HEK293 (cell line): ENCODE results near the gene RFNG.

Experiments used
- BCL11A ChIP-seq: fragments of 450-650 bp; formaldehyde crosslinking; IDR thresholded peaks from 2 replicates; pipeline ENCODE4 v1.5.1; 2016; ENCODE audit warnings: low read depth, missing biosample characterization, missing genetic modification characterization
- BCL11B ChIP-seq: fragments of 450-650 bp; formaldehyde crosslinking; IDR thresholded peaks from 2 replicates; pipeline ENCODE4 v1.5.1; 2016; ENCODE audit warnings: low read depth, missing biosample characterization, missing genetic modification characterization
- FEZF1 ChIP-seq: fragments of 450-650 bp; formaldehyde crosslinking; IDR thresholded peaks from 2 replicates; pipeline ENCODE4 v1.5.1; 2016; ENCODE audit warnings: missing biosample characterization, missing genetic modification characterization
- GLI4 ChIP-seq: fragments of 450-650 bp; formaldehyde crosslinking; IDR thresholded peaks from 2 replicates; pipeline ENCODE4 v1.5.1; 2016; ENCODE audit warnings: missing biosample characterization, missing genetic modification characterization
- HIC1 ChIP-seq: fragments of 450-650 bp; formaldehyde crosslinking; IDR thresholded peaks from 2 replicates; pipeline ENCODE4 v1.5.1; 2016; ENCODE audit warnings: missing biosample characterization, missing genetic modification characterization
- KLF9 ChIP-seq: fragments of 450-650 bp; formaldehyde crosslinking; IDR thresholded peaks from 2 replicates; pipeline ENCODE4 v1.5.1; 2016; ENCODE audit warnings: missing biosample characterization, missing genetic modification characterization, low read depth
- MZF1 ChIP-seq: fragments of 450-650 bp; formaldehyde crosslinking; IDR thresholded peaks from 2 replicates; pipeline ENCODE4 v1.5.1; 2017; ENCODE audit warnings: missing biosample characterization, missing genetic modification characterization, borderline replicate concordance
- SALL2 ChIP-seq: fragments of 450-650 bp; formaldehyde crosslinking; IDR thresholded peaks from 2 replicates; pipeline ENCODE4 v1.5.0; 2017; ENCODE audit warnings: missing biosample characterization, mild to moderate bottlenecking, missing genetic modification characterization, borderline replicate concordance
- SCRT2 ChIP-seq: fragments of 450-650 bp; formaldehyde crosslinking; IDR thresholded peaks from 2 replicates; pipeline ENCODE4 v1.5.1; 2016; ENCODE audit warnings: missing biosample characterization, missing genetic modification characterization
- SP2 ChIP-seq: fragments of 450-650 bp; formaldehyde crosslinking; IDR thresholded peaks from 2 replicates; pipeline ENCODE4 v1.5.1; 2016; ENCODE audit warnings: missing biosample characterization, missing genetic modification characterization
- TRIM28 ChIP-seq: IDR thresholded peaks from 2 replicates; pipeline ENCODE4 v1.6.1; 2011; ENCODE audit warnings: low read length, control low read depth, borderline replicate concordance
- ZBTB21 ChIP-seq: fragments of 450-650 bp; formaldehyde crosslinking; IDR thresholded peaks from 2 replicates; pipeline ENCODE4 v1.5.1; 2017; ENCODE audit warnings: missing biosample characterization, missing genetic modification characterization
- ZEB2 ChIP-seq: fragments of 450-650 bp; formaldehyde crosslinking; IDR thresholded peaks from 2 replicates; pipeline ENCODE4 v1.5.1; 2016; ENCODE audit warnings: missing biosample characterization, missing genetic modification characterization
- ZFP37 ChIP-seq: fragments of 450-650 bp; formaldehyde crosslinking; IDR thresholded peaks from 2 replicates; pipeline ENCODE4 v1.5.1; 2016; ENCODE audit warnings: missing biosample characterization, missing genetic modification characterization
- ZNF133 ChIP-seq: fragments of 450-650 bp; formaldehyde crosslinking; IDR thresholded peaks from 2 replicates; pipeline ENCODE4 v1.5.1; 2016; ENCODE audit warnings: missing biosample characterization, missing genetic modification characterization
- ZNF138 ChIP-seq: fragments of 450-650 bp; formaldehyde crosslinking; IDR thresholded peaks from 2 replicates; pipeline ENCODE4 v1.5.1; 2016; ENCODE audit warnings: missing biosample characterization, missing genetic modification characterization, borderline replicate concordance
- ZNF146 ChIP-seq: fragments of 450-650 bp; formaldehyde crosslinking; IDR thresholded peaks from 2 replicates; pipeline ENCODE4 v1.5.1; 2016; ENCODE audit warnings: missing biosample characterization, missing genetic modification characterization
- ZNF155 ChIP-seq: fragments of 450-650 bp; formaldehyde crosslinking; IDR thresholded peaks from 2 replicates; pipeline ENCODE4 v1.5.1; 2016; ENCODE audit warnings: missing biosample characterization, missing genetic modification characterization
- ZNF16 ChIP-seq: fragments of 450-650 bp; formaldehyde crosslinking; IDR thresholded peaks from 2 replicates; pipeline ENCODE4 v1.5.1; 2016; ENCODE audit warnings: low read depth, missing biosample characterization, missing genetic modification characterization
- ZNF175 ChIP-seq: fragments of 450-650 bp; formaldehyde crosslinking; IDR thresholded peaks from 2 replicates; pipeline ENCODE4 v1.5.1; 2016; ENCODE audit warnings: missing biosample characterization, missing genetic modification characterization
- ZNF184 ChIP-seq: fragments of 450-650 bp; IDR thresholded peaks from 2 replicates; pipeline ENCODE4 v1.5.1; 2018; ENCODE audit warnings: missing biosample characterization, mild to moderate bottlenecking, missing genetic modification characterization
- ZNF223 ChIP-seq: fragments of 450-650 bp; formaldehyde crosslinking; IDR thresholded peaks from 2 replicates; pipeline ENCODE4 v1.5.1; 2016; ENCODE audit warnings: missing biosample characterization, missing genetic modification characterization
- ZNF274 ChIP-seq, 2 experiments: fragments of 200-500 bp in 1 of 2; fragments of 450-650 bp in 1 of 2; sonication (Bioruptor generic) in 1 of 2; formaldehyde crosslinking in 1 of 2; IDR thresholded peaks; 2 replicates each; pipeline versions ENCODE4 v1.5.1 to v1.6.1; 2014 to 2016; ENCODE audit warnings: borderline replicate concordance in 1 of 2, inconsistent platforms in 1 of 2, low read length in 1 of 2, missing biosample characterization in 1 of 2, missing genetic modification characterization in 1 of 2
- ZNF324 ChIP-seq: fragments of 450-650 bp; formaldehyde crosslinking; IDR thresholded peaks from 2 replicates; pipeline ENCODE4 v1.5.1; 2016; ENCODE audit warnings: missing biosample characterization, missing genetic modification characterization
- ZNF341 ChIP-seq: fragments of 450-650 bp; formaldehyde crosslinking; IDR thresholded peaks from 2 replicates; pipeline ENCODE4; 2016; ENCODE audit warnings: low read depth, missing biosample characterization, missing genetic modification characterization
- ZNF366 ChIP-seq: fragments of 450-650 bp; formaldehyde crosslinking; conservative IDR thresholded peaks from 2 replicates; pipeline ENCODE4 v1.5.1; 2016; ENCODE audit warnings: missing biosample characterization, missing genetic modification characterization
- ZNF394 ChIP-seq: fragments of 450-650 bp; formaldehyde crosslinking; IDR thresholded peaks from 2 replicates; pipeline ENCODE4 v1.5.1; 2016; ENCODE audit warnings: missing biosample characterization, missing genetic modification characterization, mild to moderate bottlenecking, moderate library complexity, borderline replicate concordance
- ZNF544 ChIP-seq: fragments of 450-650 bp; formaldehyde crosslinking; IDR thresholded peaks from 2 replicates; pipeline ENCODE4 v1.5.0; 2017; ENCODE audit warnings: missing biosample characterization, missing genetic modification characterization
- ZNF571 ChIP-seq: fragments of 450-650 bp; formaldehyde crosslinking; IDR thresholded peaks from 2 replicates; pipeline ENCODE4 v1.5.0; 2017; ENCODE audit warnings: missing biosample characterization, missing genetic modification characterization
- ZNF580 ChIP-seq: fragments of 450-650 bp; formaldehyde crosslinking; IDR thresholded peaks from 2 replicates; pipeline ENCODE4 v1.5.1; 2016; ENCODE audit warnings: missing biosample characterization, missing genetic modification characterization
- ZNF629 ChIP-seq: fragments of 450-650 bp; formaldehyde crosslinking; IDR thresholded peaks from 2 replicates; pipeline ENCODE4 v1.5.1; 2017; ENCODE audit warnings: missing biosample characterization, missing genetic modification characterization
- ZNF660 ChIP-seq: fragments of 450-650 bp; IDR thresholded peaks from 2 replicates; pipeline ENCODE4 v1.5.1; 2018; ENCODE audit warnings: missing biosample characterization, mild to moderate bottlenecking, missing genetic modification characterization
- ZNF76 ChIP-seq: fragments of 450-650 bp; formaldehyde crosslinking; IDR thresholded peaks from 2 replicates; pipeline ENCODE4; 2016; ENCODE audit warnings: low read depth, missing biosample characterization, missing genetic modification characterization, borderline replicate concordance
- TF ChIP-seq, protein P1 (sequence below): fragments of 450-650 bp; formaldehyde crosslinking; IDR thresholded peaks from 2 replicates; pipeline ENCODE4 v1.5.1; 2017; ENCODE audit warnings: missing biosample characterization, missing genetic modification characterization
- TF ChIP-seq, protein P2 (sequence below): fragments of 450-650 bp; formaldehyde crosslinking; IDR thresholded peaks from 2 replicates; pipeline ENCODE4 v1.5.1; 2016; ENCODE audit warnings: missing biosample characterization, missing genetic modification characterization

Gene RFNG

GRCh38 chr17:82098939-82099763, 47.5 kb upstream of the RFNG start (continued):
- TF ChIP-seq HIC1 (no peak), SP2 (tag by site-specific recombination) (peak; percentile 9; the same call in 1 of the 2 replicates), TRIM28 (no peak), GLI4 (tag by site-specific recombination) (no peak), ZNF175 (tag by site-specific recombination) (no peak), ZNF580 (no peak), ZBTB21 (tag by site-specific recombination) (no peak), ZNF133 (tag by site-specific recombination) (no peak), BCL11A (no peak), ZNF544 (tag by site-specific recombination) (no peak), ZNF76 (tag by site-specific recombination) (no peak; the same call in 1 of the 2 replicates), ZNF571 (tag by site-specific recombination) (no peak), ZNF660 (tag by site-specific recombination) (no peak), SCRT2 (tag by site-specific recombination) (peak; percentile 92), FEZF1 (tag by site-specific recombination) (no peak), ZNF394 (no peak), ZNF138 (tag by site-specific recombination) (no peak), ZNF366 (no peak), KLF9 (tag by site-specific recombination) (peak; percentile 73), ZNF16 (tag by site-specific recombination) (no peak), BCL11B (0 out of 2 replicates have a peak, but pooled peaks have one; percentile 16), ZNF629 (no peak), ZNF155 (no peak), MZF1 (tag by site-specific recombination) (no peak), SALL2 (tag by site-specific recombination) (no peak), ZFP37 (tag by site-specific recombination) (no peak), ZNF341 (no peak), ZNF223 (no peak), ZNF324 (tag by site-specific recombination) (no peak), ZNF146 (tag by site-specific recombination) (no peak), ZNF184 (tag by site-specific recombination) (no peak), ZEB2 (tag by site-specific recombination) (peak; percentile 36; the same call in 1 of the 2 replicates), ZNF274 (IDR thresholded peaks at IDR 0.05; ENCODE audit: low read length) (no peak), ZNF274 (tag by site-specific recombination; IDR thresholded peaks at IDR 0.05; ENCODE audit: borderline replicate concordance) (no peak)
- TF ChIP-seq, protein P1, sequence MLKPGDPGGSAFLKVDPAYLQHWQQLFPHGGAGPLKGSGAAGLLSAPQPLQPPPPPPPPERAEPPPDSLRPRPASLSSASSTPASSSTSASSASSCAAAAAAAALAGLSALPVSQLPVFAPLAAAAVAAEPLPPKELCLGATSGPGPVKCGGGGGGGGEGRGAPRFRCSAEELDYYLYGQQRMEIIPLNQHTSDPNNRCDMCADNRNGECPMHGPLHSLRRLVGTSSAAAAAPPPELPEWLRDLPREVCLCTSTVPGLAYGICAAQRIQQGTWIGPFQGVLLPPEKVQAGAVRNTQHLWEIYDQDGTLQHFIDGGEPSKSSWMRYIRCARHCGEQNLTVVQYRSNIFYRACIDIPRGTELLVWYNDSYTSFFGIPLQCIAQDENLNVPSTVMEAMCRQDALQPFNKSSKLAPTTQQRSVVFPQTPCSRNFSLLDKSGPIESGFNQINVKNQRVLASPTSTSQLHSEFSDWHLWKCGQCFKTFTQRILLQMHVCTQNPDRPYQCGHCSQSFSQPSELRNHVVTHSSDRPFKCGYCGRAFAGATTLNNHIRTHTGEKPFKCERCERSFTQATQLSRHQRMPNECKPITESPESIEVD (tag by site-specific recombination) = no peak
- TF ChIP-seq, protein P2, sequence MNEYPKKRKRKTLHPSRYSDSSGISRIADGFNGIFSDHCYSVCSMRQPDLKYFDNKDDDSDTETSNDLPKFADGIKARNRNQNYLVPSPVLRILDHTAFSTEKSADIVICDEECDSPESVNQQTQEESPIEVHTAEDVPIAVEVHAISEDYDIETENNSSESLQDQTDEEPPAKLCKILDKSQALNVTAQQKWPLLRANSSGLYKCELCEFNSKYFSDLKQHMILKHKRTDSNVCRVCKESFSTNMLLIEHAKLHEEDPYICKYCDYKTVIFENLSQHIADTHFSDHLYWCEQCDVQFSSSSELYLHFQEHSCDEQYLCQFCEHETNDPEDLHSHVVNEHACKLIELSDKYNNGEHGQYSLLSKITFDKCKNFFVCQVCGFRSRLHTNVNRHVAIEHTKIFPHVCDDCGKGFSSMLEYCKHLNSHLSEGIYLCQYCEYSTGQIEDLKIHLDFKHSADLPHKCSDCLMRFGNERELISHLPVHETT = no peak
